Suprapubic skin (tissue), 3 donors: ENCODE results near the gene INPP4B.

Experiments
- CTCF ChIP-seq, 2 donors: fragments of 200-600 bp in 1 of 2; fragments of 450-650 bp in 1 of 2; sonication (generic) in 1 of 2; IDR thresholded peaks; one replicate each; pipeline ENCODE4 v1.5.1; 2016 to 2019; ENCODE audit warnings: antibody characterized with exemption in 2 of 2, mild to moderate bottlenecking in 1 of 2, moderate library complexity in 1 of 2
- EP300 ChIP-seq: sonication (generic); formaldehyde crosslinking; IDR thresholded peaks from one replicate; pipeline ENCODE4 v1.6.1; 2017; ENCODE audit warnings: antibody characterized with exemption
- POLR2A ChIP-seq, 2 donors: fragments of 450-650 bp; IDR thresholded peaks; one replicate each; pipeline ENCODE4 v1.6.1; 2017; ENCODE audit warnings: antibody characterized with exemption in 2 of 2, mild to moderate bottlenecking in 2 of 2, moderate library complexity in 2 of 2

GRCh38 chr4:142509881-142510280, 336.2 kb downstream of the INPP4B start:
- TF ChIP-seq CTCF (IDR thresholded peaks at IDR 0.05): no peak
- TF ChIP-seq POLR2A (IDR thresholded peaks at IDR 0.05): no peak
- no peak for TF ChIP-seq EP300
